ENCODE results near the gene RNGTT. TPM values are rescaled to one million over a fixed set of nuclear protein-coding genes. Genes with fewer than 3 reads are reported as not detected.

RNGTT gene
- total RNA-seq, 1 experiment from 2014 or later, result 19.4 TPM

- TF ChIP-seq, protein P1, sequence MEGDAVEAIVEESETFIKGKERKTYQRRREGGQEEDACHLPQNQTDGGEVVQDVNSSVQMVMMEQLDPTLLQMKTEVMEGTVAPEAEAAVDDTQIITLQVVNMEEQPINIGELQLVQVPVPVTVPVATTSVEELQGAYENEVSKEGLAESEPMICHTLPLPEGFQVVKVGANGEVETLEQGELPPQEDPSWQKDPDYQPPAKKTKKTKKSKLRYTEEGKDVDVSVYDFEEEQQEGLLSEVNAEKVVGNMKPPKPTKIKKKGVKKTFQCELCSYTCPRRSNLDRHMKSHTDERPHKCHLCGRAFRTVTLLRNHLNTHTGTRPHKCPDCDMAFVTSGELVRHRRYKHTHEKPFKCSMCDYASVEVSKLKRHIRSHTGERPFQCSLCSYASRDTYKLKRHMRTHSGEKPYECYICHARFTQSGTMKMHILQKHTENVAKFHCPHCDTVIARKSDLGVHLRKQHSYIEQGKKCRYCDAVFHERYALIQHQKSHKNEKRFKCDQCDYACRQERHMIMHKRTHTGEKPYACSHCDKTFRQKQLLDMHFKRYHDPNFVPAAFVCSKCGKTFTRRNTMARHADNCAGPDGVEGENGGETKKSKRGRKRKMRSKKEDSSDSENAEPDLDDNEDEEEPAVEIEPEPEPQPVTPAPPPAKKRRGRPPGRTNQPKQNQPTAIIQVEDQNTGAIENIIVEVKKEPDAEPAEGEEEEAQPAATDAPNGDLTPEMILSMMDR (IDR thresholded peaks at IDR 0.05; ENCODE audit: unreplicated experiment), result no peak
- CTCF ChIA-PET, result no interaction called here
- DNase-seq, result no peak
- no peaks in the 10 kb centered on the region for H3K9me3 Mint-ChIP-seq (ENCODE audit: low read depth, unreplicated experiment)
- H3K4me1 Mint-ChIP-seq (ENCODE audit: low read depth, unreplicated experiment), result peaks cover 9% of the 10 kb centered on the region
- no peaks in the 10 kb centered on the region for H3K36me3 Mint-ChIP-seq (ENCODE audit: insufficient read depth, unreplicated experiment)
- no TSS peak for BruUV-seq (replicated peaks)
- H3K4me3 Mint-ChIP-seq (ENCODE audit: low read depth, unreplicated experiment), result no peak overlapping the region
- intact Hi-C loops (cut with micrococcal nuclease; ENCODE audit: unreplicated experiment), result no loop called here
- no peaks in the 10 kb centered on the region for H3K27me3 Mint-ChIP-seq (ENCODE audit: unreplicated experiment)
- no peak overlapping the region for H3K27ac Mint-ChIP-seq (ENCODE audit: unreplicated experiment)
Observed at GRCh38 chr6:88702956-88703556, 260.4 kb downstream of the RNGTT start.

DNA sequence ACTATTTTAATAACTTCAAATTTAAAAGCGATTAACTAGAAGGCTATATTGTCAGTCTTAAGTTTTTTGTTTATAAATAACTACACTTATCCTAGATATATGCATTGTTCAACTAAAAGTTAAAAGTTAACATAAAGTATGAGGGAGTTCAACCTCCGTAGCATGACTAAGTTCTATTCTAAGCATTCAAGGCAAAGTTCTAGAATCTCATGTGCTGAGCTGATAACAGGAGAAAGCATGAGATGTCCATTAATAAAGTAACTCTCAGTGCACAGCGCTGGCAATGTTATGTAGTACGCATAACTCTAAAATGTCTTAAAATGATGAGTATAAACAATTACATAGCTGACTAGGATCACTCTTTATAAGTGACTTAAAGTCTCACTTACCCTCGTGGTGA, 264.8 kb downstream of the RNGTT start:
- intact Hi-C loops (cut with micrococcal nuclease; ENCODE audit: unreplicated experiment), result loop anchor here (2.0 kb wide), 1 partner anchor 22 kb away; no protein-coding TSS in a partner anchor
- H3K9me3 Mint-ChIP-seq (ENCODE audit: low read depth, unreplicated experiment), result peaks cover 2% of the 10 kb centered on the region
- CTCF ChIA-PET, result no interaction called here
- H3K27ac Mint-ChIP-seq (ENCODE audit: unreplicated experiment), result no peak overlapping the region
- BruUV-seq (replicated peaks), result no TSS peak
- H3K27me3 Mint-ChIP-seq (ENCODE audit: unreplicated experiment), result no peaks in the 10 kb centered on the region
- H3K36me3 Mint-ChIP-seq (ENCODE audit: insufficient read depth, unreplicated experiment), result no peaks in the 10 kb centered on the region
- TF ChIP-seq, protein P1 (IDR thresholded peaks at IDR 0.05; ENCODE audit: unreplicated experiment), result no peak
- DNase-seq, result no peak
- no peak overlapping the region for H3K4me3 Mint-ChIP-seq (ENCODE audit: low read depth, unreplicated experiment)
- H3K4me1 Mint-ChIP-seq (ENCODE audit: low read depth, unreplicated experiment), result peaks cover 9% of the 10 kb centered on the region

GRCh38 chr6:88695937-88696336, 267.5 kb downstream of the RNGTT start:
- TF ChIP-seq, protein P1 (IDR thresholded peaks at IDR 0.05; ENCODE audit: unreplicated experiment), result no peak
- Mint-ChIP-seq H3K4me1 (ENCODE audit: low read depth, unreplicated experiment) (peaks cover 9% of the 10 kb centered on the region), H3K9me3 (ENCODE audit: low read depth, unreplicated experiment) (peaks cover 4% of the 10 kb centered on the region), H3K27me3 (ENCODE audit: unreplicated experiment) (no peaks in the 10 kb centered on the region), H3K36me3 (ENCODE audit: insufficient read depth, unreplicated experiment) (no peaks in the 10 kb centered on the region), H3K27ac (ENCODE audit: unreplicated experiment) (no peak overlapping the region), H3K4me3 (ENCODE audit: low read depth, unreplicated experiment) (no peak overlapping the region)
- DNase-seq, result no peak
- intact Hi-C loops (cut with micrococcal nuclease; ENCODE audit: unreplicated experiment), result no loop called here
- no TSS peak for BruUV-seq (replicated peaks)
- CTCF ChIA-PET, result no interaction called here

DNA sequence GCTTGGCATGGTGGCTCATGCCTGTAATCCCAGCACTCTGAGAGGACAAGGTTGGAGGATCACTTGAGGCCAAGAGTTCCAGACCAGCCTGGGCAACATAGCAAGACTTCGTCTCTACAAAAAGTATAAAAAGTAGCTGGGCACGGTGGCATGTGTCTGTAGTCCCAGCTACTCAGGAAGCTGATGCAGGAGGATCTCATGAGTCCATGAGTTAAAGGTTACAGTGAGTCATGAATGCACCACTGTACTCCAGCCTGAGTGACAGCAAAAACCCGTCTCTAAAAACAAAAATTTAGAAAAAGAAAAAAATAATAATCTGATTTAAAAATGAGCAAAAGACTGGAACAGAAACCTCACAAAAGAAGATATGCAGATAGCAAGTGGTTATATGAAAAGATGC, 279.7 kb downstream of the RNGTT start:
- no peak for DNase-seq
- Mint-ChIP-seq H3K27me3 (ENCODE audit: unreplicated experiment) (no peaks in the 10 kb centered on the region), H3K4me1 (ENCODE audit: low read depth, unreplicated experiment) (no peaks in the 10 kb centered on the region), H3K4me3 (ENCODE audit: low read depth, unreplicated experiment) (no peak overlapping the region), H3K27ac (ENCODE audit: unreplicated experiment) (no peak overlapping the region), H3K36me3 (ENCODE audit: insufficient read depth, unreplicated experiment) (no peaks in the 10 kb centered on the region), H3K9me3 (ENCODE audit: low read depth, unreplicated experiment) (peaks cover 4% of the 10 kb centered on the region)
- TF ChIP-seq, protein P1 (IDR thresholded peaks at IDR 0.05; ENCODE audit: unreplicated experiment), result no peak
- CTCF ChIA-PET, result no interaction called here
- BruUV-seq (replicated peaks), result no TSS peak
- intact Hi-C loops (cut with micrococcal nuclease; ENCODE audit: unreplicated experiment), result no loop called here
